ENCODE measurements around the gene MSGN1. TPM values are rescaled to one million over a fixed set of nuclear protein-coding genes. Genes with fewer than 3 reads are reported as not detected.

The MSGN1 gene
- total RNA-seq, 1 experiment from 2014 or later: not detected

DNA sequence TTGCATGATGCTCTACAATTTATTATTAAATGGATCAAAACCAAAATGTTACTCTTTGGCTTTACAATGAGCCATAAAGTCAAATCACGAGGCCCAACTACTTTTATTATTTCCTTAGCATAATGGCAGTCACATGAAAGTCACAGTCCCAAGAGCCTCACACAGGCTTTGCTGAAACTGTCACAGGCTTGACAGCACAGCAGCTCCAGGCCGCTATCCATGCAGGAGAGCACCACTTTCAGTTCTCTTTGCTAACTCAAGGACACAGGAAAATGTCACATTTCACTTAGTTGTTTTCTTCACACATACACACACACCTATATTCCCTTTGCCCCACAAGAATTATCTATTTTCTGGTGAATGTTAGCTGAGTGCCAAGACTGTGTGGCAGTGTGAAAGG, 11.1 kb upstream of the MSGN1 start:
- no peaks in the 10 kb centered on the region for H3K9me3 ChIP-seq (ENCODE audit: insufficient read depth, low read depth)
- no peak overlapping the region for H2AFZ ChIP-seq
- H3K36me3 ChIP-seq (ENCODE audit: low read depth): no peaks in the 10 kb centered on the region
- H3K27ac ChIP-seq: no peak overlapping the region
- no peak overlapping the region for H3K4me2 ChIP-seq
- no peaks in the 10 kb centered on the region for H3K79me2 ChIP-seq (ENCODE audit: low read depth)
- no peaks in the 10 kb centered on the region for H3F3A ChIP-seq (ENCODE audit: insufficient read depth, low read depth)
- ChIA-PET CTCF (no interaction called here), POLR2A (ENCODE audit: unreplicated experiment) (no interaction called here)
- TF ChIP-seq, protein P1, sequence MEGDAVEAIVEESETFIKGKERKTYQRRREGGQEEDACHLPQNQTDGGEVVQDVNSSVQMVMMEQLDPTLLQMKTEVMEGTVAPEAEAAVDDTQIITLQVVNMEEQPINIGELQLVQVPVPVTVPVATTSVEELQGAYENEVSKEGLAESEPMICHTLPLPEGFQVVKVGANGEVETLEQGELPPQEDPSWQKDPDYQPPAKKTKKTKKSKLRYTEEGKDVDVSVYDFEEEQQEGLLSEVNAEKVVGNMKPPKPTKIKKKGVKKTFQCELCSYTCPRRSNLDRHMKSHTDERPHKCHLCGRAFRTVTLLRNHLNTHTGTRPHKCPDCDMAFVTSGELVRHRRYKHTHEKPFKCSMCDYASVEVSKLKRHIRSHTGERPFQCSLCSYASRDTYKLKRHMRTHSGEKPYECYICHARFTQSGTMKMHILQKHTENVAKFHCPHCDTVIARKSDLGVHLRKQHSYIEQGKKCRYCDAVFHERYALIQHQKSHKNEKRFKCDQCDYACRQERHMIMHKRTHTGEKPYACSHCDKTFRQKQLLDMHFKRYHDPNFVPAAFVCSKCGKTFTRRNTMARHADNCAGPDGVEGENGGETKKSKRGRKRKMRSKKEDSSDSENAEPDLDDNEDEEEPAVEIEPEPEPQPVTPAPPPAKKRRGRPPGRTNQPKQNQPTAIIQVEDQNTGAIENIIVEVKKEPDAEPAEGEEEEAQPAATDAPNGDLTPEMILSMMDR (conservative IDR thresholded peaks at IDR 0.05): no peak
- no peak for TF ChIP-seq EZH2 (IDR thresholded peaks at IDR 0.05; ENCODE audit: low read depth)
- no peaks in the 10 kb centered on the region for H4K20me1 ChIP-seq (ENCODE audit: insufficient read depth)
- BruUV-seq (replicated peaks): no TSS peak
- H3K4me3 ChIP-seq: no peak overlapping the region
- no peaks in the 10 kb centered on the region for H3K4me1 ChIP-seq (replicated peaks; ENCODE audit: insufficient read depth)
- no peaks in the 10 kb centered on the region; the same call in 1 of the 2 replicates for H3K27me3 ChIP-seq (ENCODE audit: insufficient read depth, low read depth)
- no peaks in the 10 kb centered on the region for H3K9me2 ChIP-seq (ENCODE audit: insufficient read depth)
- DNase-seq: no peak
- intact Hi-C loops (cut with micrococcal nuclease; ENCODE audit: unreplicated experiment): no loop called here

DNA sequence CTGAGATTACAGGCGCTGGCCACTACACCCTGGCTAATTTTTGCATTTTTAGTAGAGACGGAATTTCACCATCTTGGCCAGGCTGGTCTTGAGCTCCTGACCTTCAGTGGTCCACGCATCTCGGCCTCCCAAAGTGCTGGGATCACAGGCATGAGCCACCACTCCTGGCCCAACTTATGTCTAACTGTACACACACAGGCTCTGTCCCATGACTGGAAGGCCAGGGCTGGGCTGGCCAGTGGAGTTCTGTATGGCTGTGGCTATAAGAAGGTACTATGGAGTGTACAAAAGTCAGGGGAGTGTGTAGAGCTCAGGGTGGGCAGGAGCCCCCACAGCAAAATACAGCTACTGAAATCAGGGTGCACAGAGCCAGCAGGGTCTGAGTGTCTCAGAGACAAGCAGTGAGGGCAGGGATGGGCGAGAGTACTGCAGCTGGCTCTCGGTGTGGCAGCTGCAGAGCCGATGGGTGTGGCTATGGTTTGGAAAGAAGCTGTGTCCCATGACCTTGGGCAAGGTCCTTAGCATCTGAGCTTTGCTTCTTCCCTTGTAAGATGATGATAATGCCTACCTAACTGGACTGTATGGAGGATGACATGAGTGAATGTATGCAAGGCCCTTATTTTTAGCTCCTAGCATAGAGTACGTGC, 10.4 kb upstream of the MSGN1 start:
- POLR2A ChIA-PET (ENCODE audit: unreplicated experiment): no interaction called here
- CTCF ChIA-PET: no interaction called here
- no TSS peak for BruUV-seq (replicated peaks)

DNA sequence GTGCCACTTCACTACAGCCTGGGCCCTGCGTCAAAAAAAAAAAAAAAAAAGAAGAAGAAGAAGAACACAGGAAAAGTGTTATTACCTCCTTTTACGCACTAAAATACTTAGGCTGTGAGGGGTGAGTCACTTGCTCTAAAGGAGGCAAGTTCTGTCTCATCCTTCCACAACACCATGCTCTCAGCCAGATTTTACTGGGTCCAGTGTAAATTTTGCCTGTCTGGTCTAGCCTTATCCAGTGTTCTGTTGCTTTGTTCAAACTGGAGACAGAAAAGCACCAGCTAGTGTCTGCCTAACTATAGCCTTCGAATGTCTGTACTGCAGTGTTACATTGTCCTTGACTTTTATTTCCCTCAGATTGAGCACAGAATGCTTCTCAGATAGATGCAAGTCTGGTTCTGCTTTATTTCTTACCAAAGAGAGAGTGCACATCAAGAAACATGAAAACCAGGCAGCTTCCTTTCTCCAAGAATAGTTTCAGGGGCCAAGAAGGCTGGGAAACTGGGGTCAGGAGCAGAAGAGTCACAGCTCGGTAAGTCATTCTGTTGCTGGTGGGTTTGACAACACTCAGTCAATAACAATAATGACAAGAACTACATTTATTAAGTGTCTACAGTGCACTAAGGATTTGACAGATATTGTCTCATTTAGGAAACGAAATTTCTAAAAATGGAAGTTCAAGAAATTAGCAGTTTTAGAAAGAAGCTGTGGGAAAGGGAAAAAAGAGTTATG, 3.1 kb upstream of the MSGN1 start:
- Histone ChIP-seq H4K20me1 (ENCODE audit: insufficient read depth) (no peaks in the 10 kb centered on the region), H3F3A (ENCODE audit: insufficient read depth, low read depth) (no peaks in the 10 kb centered on the region), H2AFZ (no peak overlapping the region), H3K36me3 (ENCODE audit: low read depth) (no peaks in the 10 kb centered on the region), H3K4me1 (replicated peaks; ENCODE audit: insufficient read depth) (no peaks in the 10 kb centered on the region), H3K27ac (no peak overlapping the region), H3K9me2 (ENCODE audit: insufficient read depth) (no peaks in the 10 kb centered on the region), H3K9me3 (ENCODE audit: insufficient read depth, low read depth) (no peaks in the 10 kb centered on the region), H3K27me3 (ENCODE audit: insufficient read depth, low read depth) (no peaks in the 10 kb centered on the region), H3K4me3 (no peak overlapping the region), H3K79me2 (ENCODE audit: low read depth) (no peaks in the 10 kb centered on the region), H3K4me2 (no peak overlapping the region)
- CTCF ChIA-PET: no interaction called here
- BruUV-seq (replicated peaks): no TSS peak
- no peak for TF ChIP-seq EZH2 (IDR thresholded peaks at IDR 0.05; ENCODE audit: low read depth)
- TF ChIP-seq, protein P1 (conservative IDR thresholded peaks at IDR 0.05): no peak
- POLR2A ChIA-PET (ENCODE audit: unreplicated experiment): no interaction called here
- intact Hi-C loops (cut with micrococcal nuclease; ENCODE audit: unreplicated experiment): no loop called here
- no peak for DNase-seq

More for the DNA sequence above, 10.4 kb upstream of the MSGN1 start:
- Histone ChIP-seq H3K4me1 (replicated peaks; ENCODE audit: insufficient read depth) (no peaks in the 10 kb centered on the region), H3F3A (ENCODE audit: insufficient read depth, low read depth) (no peaks in the 10 kb centered on the region), H3K9me2 (ENCODE audit: insufficient read depth) (no peaks in the 10 kb centered on the region), H2AFZ (no peak overlapping the region), H3K79me2 (ENCODE audit: low read depth) (no peaks in the 10 kb centered on the region), H3K4me3 (no peak overlapping the region), H3K9me3 (ENCODE audit: insufficient read depth, low read depth) (no peaks in the 10 kb centered on the region), H3K4me2 (no peak overlapping the region), H3K27ac (no peak overlapping the region), H3K27me3 (ENCODE audit: insufficient read depth, low read depth) (no peaks in the 10 kb centered on the region; the same call in 1 of the 2 replicates), H4K20me1 (ENCODE audit: insufficient read depth) (no peaks in the 10 kb centered on the region), H3K36me3 (ENCODE audit: low read depth) (no peaks in the 10 kb centered on the region)
- intact Hi-C loops (cut with micrococcal nuclease; ENCODE audit: unreplicated experiment): no loop called here
- TF ChIP-seq, protein P1 (conservative IDR thresholded peaks at IDR 0.05): no peak
- TF ChIP-seq EZH2 (IDR thresholded peaks at IDR 0.05; ENCODE audit: low read depth): no peak
- no peak for DNase-seq

Data from PC-9 (cell line).